K562 (cell line): ENCODE measurements around the gene CENPX. TPM values are rescaled to one million over a fixed set of nuclear protein-coding genes. Genes with fewer than 3 reads are reported as not detected.

Experiments
- ATAC-seq: fragments of 200-7000 bp; cut with Tn5 transposase; 3 replicates; pipeline ENCODE4 v1.9.1; 2020; ENCODE audit warnings: moderate library complexity
- BruUV-seq: library from RNA; stranded (reverse); fragments of 400-500 nt; replicated peaks from 2 replicates; lab custom pipeline; 2021; lab: Mats Ljungman, UMichigan
- CTCF ChIA-PET: fragments of 300-600 bp; formaldehyde crosslinking; extraction: SDS; loops from one replicate; lab custom pipeline; 2021; ENCODE audit warnings: low intra/inter-chr PET ratio; lab: Yijun Ruan, JAX
- POLR2A ChIA-PET: fragments of 300-600, 350-650 bp; sonication (Branson Sonifier 250); formaldehyde crosslinking; extraction: SDS; loops from one replicate; lab custom pipeline; 2021; ENCODE audit warnings: antibody characterized with exemption, inconsistent platforms; lab: Yijun Ruan, JAX
- DNase-seq, 4 experiments: peaks; one replicate each; pipeline versions ENCODE4 v3.0.0 to v3.0.0-alpha.2; 2011 to 2018; ENCODE audit warnings: low spot score in 3 of 4, mixed read lengths in 3 of 4; ENCODE audit errors: extremely low read depth in 1 of 4
- FAIRE-seq: peaks from 2 replicates; lab custom pipeline; 2011; peaks lifted over from hg19 to GRCh38; lab: Jason Lieb, UNC
- H2AFZ ChIP-seq: 2 replicates; pipeline ENCODE4 v1.6.0; 2011; ENCODE audit warnings: low read depth, low read length, control low read depth, inconsistent platforms
- H3K27ac ChIP-seq: fragments of 200-600 bp; 3 replicates; pipeline ENCODE4 v1.8.0; 2011; ENCODE audit warnings: low read depth, mild to moderate bottlenecking, control low read depth, inconsistent platforms, low read length, moderate library complexity, mixed read lengths; ENCODE audit errors: extremely low read depth
- H3K27me3 ChIP-seq, 2 experiments: fragments of 300-600 bp in 1 of 2; 2 replicates in 1 of 2; 3 replicates in 1 of 2; pipeline versions ENCODE4 v1.6.0 to v1.8.0; 2011; ENCODE audit warnings: inconsistent platforms in 2 of 2, low read length in 2 of 2, mild to moderate bottlenecking in 1 of 2, mixed read lengths in 1 of 2, moderate library complexity in 1 of 2; ENCODE audit not compliant: control insufficient read depth in 2 of 2, insufficient read depth in 2 of 2
- H3K36me3 ChIP-seq: fragments of 300-600 bp; 3 replicates; pipeline ENCODE4 v1.8.0; 2011; ENCODE audit warnings: mild to moderate bottlenecking, low read length, inconsistent platforms; ENCODE audit not compliant: control insufficient read depth, insufficient read depth
- H3K4me1 ChIP-seq, 2 experiments: fragments of 200-600 bp in 1 of 2; replicated peaks in 1 of 2; 2 replicates in 1 of 2; 3 replicates in 1 of 2; pipeline versions ENCODE4 v1.5.1 to v1.8.0; 2011; ENCODE audit warnings: inconsistent platforms in 2 of 2, low read length in 2 of 2, mild to moderate bottlenecking in 1 of 2, mixed read lengths in 1 of 2, moderate library complexity in 1 of 2; ENCODE audit not compliant: control insufficient read depth in 2 of 2, insufficient read depth in 2 of 2
- H3K4me2 ChIP-seq: 2 replicates; pipeline ENCODE4 v1.6.1; 2011; ENCODE audit warnings: low read length, control low read depth, inconsistent platforms, mixed read lengths; ENCODE audit not compliant: insufficient read depth
- H3K4me3 ChIP-seq: fragments of 200-600 bp; sonication (generic), shearing (Covaris generic); 2 replicates; pipeline ENCODE4 v1.5.1; 2016; ENCODE audit warnings: control low read depth, inconsistent platforms
- H3K79me2 ChIP-seq: fragments of 200-600 bp; 3 replicates; pipeline ENCODE4 v1.8.0; 2011; ENCODE audit warnings: low read length, inconsistent platforms; ENCODE audit not compliant: control insufficient read depth, insufficient read depth
- H3K9ac ChIP-seq, 2 experiments: 2 replicates each; pipeline versions ENCODE4 v1.6.0 to v1.6.1; 2011; ENCODE audit warnings: low read depth in 2 of 2, low read length in 2 of 2, control low read depth in 1 of 2, inconsistent platforms in 1 of 2, mild to moderate bottlenecking in 1 of 2, mixed read lengths in 1 of 2; ENCODE audit not compliant: insufficient read depth in 1 of 2
- H3K9me1 ChIP-seq: one replicate; pipeline ENCODE4 v1.6.0; 2011; ENCODE audit warnings: inconsistent platforms, mild to moderate bottlenecking, low read length, moderate library complexity; ENCODE audit not compliant: control insufficient read depth, insufficient read depth
- H3K9me3 ChIP-seq: replicated peaks from 2 replicates; pipeline ENCODE4 v1.5.1; 2011; ENCODE audit warnings: low read depth, low read length, inconsistent platforms; ENCODE audit not compliant: control insufficient read depth, insufficient read depth
- H4K20me1 ChIP-seq: replicated peaks from 2 replicates; pipeline ENCODE4 v1.6.1; 2011; ENCODE audit warnings: low read length, inconsistent platforms, mixed read lengths; ENCODE audit not compliant: control insufficient read depth, insufficient read depth
- ELF4 ChIP-seq: fragments of 450-650 bp; formaldehyde crosslinking; IDR thresholded peaks from 2 replicates; pipeline ENCODE4 v1.4.0; 2022; ENCODE audit warnings: missing genetic modification characterization
- HIVEP1 ChIP-seq: fragments of 250-450 bp; sonication (Bioruptor Pico); IDR thresholded peaks from 2 replicates; pipeline ENCODE4 v1.4.0; 2020; ENCODE audit warnings: mild to moderate bottlenecking
- WGBS: fragments of 100-300 bp; shearing (Covaris generic); methylation state at CpG from one replicate; pipeline ENCODE4 v1.1.6; 2016; ENCODE audit warnings: low coverage, mixed read lengths; ENCODE audit not compliant: insufficient coverage; ENCODE audit errors: missing lambda C conversion rate; 5-methylcytosine and 5-hydroxymethylcytosine counted together
- in situ Hi-C: fragments of 300-500 bp; cut with MboI; formaldehyde crosslinking; loops from 4 replicates; pipeline ENCODE4 v1.15.0; 2018; ENCODE audit warnings: inconsistent platforms, mixed read lengths
- intact Hi-C: fragments of 100-400 bp; cut with micrococcal nuclease; formaldehyde crosslinking; loops from 2 replicates; pipeline ENCODE4 v1.14.2; 2022
- polyA plus RNA-seq, 8 experiments: library from polyadenylated mRNA; depleted of rRNA in 4 of 8; stranded (reverse) in 5 of 8; unstranded in 3 of 8; fragments of >200 nt; fragmentation: Nextera tagmentation in 2 of 8; fragmentation: Illumina TruSeq in 1 of 8; extraction: Ambion mirVana in 2 of 8; extraction: Trizol in 1 of 8; gene quantifications; 2 replicates each; pipeline versions ENCODE4 v1.2.1 to v1.2.3, GENCODE V29; 2011 to 2014; ENCODE audit warnings: inconsistent platforms in 1 of 8, missing spikeins in 1 of 8
- total RNA-seq, 7 experiments: library from RNA; depleted of rRNA in 6 of 7; stranded (reverse); fragments of >200 nt in 6 of 7; fragmentation: Illumina TruSeq in 2 of 7; extraction: Trizol in 2 of 7; gene quantifications; 2 replicates each; pipeline versions ENCODE4 v1.2.1 to v1.2.3, GENCODE V29; 2011 to 2021; ENCODE audit warnings: low replicate concordance in 1 of 7
- TF ChIP-seq, protein P1 (sequence below): sonication (generic); formaldehyde crosslinking; IDR thresholded peaks from 2 replicates; pipeline ENCODE4 v1.8.0; 2022; ENCODE audit warnings: mild to moderate bottlenecking, missing genetic modification reagents
- TF ChIP-seq, protein P2 (sequence below): fragments of 450-650 bp; IDR thresholded peaks from 2 replicates; pipeline ENCODE4 v1.6.1; 2018; ENCODE audit not compliant: partially characterized antibody

The CENPX gene
- total and polyA plus RNA-seq, 9 of the 15 experiments (the other 6 are each of a cell fraction or from before 2014, with no cell fraction given): 32.7 to 352 (median 127) TPM

DNA sequence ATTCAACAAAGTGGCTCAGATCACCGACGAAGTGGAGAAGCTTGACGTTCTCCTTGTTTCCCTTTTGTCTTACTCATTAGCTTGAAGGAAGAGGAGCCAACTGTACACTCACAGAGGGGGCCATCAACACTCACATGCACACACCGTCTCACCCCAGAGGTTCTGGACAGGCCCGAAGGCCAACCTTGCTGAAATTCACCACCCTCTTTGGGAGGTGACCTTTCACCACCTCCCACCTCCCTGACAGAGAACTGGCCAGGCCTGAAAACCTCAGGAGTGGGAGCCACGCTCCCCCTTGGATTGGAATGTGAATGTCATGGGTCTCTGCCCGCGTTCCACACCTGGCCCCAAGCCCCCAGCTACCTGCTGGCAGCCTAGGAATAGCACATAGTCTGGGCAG lies 12.8 kb upstream of the CENPX start:
- WGBS: 58% methylated on average over 6 of the region's 8 CpGs
- peaks cover 38% of the 10 kb centered on the region; the same call in 2 of the 3 replicates for H3K36me3 ChIP-seq
- no TSS peak for BruUV-seq
- in situ Hi-C loops: no loop called here
- CTCF ChIA-PET: no interaction called here
- peaks cover 41% of the 10 kb centered on the region for H3K79me2 ChIP-seq
- ATAC-seq (no peak), FAIRE-seq (no peak), DNase-seq (no peak)
- H3K4me1 ChIP-seq: peaks cover 29 to 80% of the 10 kb centered on the region in 2 experiments
- H3K4me2 ChIP-seq: no peak overlapping the region
- H3K4me3 ChIP-seq: no peak overlapping the region
- POLR2A ChIA-PET: interaction anchor here (0.6 to 6.4 kb wide), 6 partner anchors 14 to 93 kb away, joined by 3 to 51 read pairs (median 4); partner anchors contain the start of genes CENPX and LRRC45
- H3K27ac ChIP-seq: peak overlapping the region; percentile 23; the same call in 1 of the 3 replicates
- TF ChIP-seq ELF4 (no peak), HIVEP1 (CRISPR knock-in tag) (no peak)
- TF ChIP-seq, protein P1, sequence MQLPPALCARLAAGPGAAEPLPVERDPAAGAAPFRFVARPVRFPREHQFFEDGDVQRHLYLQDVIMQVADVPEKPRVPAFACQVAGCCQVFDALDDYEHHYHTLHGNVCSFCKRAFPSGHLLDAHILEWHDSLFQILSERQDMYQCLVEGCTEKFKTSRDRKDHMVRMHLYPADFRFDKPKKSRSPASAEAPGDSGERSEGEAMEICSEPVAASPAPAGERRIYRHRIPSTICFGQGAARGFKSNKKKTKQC (CRISPR knock-in tag): no peak
- TF ChIP-seq, protein P2, sequence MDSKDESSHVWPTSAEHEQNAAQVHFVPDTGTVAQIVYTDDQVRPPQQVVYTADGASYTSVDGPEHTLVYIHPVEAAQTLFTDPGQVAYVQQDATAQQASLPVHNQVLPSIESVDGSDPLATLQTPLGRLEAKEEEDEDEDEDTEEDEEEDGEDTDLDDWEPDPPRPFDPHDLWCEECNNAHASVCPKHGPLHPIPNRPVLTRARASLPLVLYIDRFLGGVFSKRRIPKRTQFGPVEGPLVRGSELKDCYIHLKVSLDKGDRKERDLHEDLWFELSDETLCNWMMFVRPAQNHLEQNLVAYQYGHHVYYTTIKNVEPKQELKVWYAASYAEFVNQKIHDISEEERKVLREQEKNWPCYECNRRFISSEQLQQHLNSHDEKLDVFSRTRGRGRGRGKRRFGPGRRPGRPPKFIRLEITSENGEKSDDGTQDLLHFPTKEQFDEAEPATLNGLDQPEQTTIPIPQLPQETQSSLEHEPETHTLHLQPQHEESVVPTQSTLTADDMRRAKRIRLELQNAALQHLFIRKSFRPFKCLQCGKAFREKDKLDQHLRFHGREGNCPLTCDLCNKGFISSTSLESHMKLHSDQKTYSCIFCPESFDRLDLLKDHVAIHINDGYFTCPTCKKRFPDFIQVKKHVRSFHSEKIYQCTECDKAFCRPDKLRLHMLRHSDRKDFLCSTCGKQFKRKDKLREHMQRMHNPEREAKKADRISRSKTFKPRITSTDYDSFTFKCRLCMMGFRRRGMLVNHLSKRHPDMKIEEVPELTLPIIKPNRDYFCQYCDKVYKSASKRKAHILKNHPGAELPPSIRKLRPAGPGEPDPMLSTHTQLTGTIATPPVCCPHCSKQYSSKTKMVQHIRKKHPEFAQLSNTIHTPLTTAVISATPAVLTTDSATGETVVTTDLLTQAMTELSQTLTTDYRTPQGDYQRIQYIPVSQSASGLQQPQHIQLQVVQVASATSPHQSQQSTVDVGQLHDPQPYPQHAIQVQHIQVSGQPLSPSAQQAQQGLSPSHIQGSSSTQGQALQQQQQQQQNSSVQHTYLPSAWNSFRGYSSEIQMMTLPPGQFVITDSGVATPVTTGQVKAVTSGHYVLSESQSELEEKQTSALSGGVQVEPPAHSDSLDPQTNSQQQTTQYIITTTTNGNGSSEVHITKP: peak; percentile 92
- no peak overlapping the region for H2AFZ ChIP-seq
- H3K9ac ChIP-seq: peak overlapping the region in 1 of 2 experiments; percentile 97; a peak in 3 of 4 replicates
- H3K9me3 ChIP-seq: no peaks in the 10 kb centered on the region
- H3K9me1 ChIP-seq: peaks cover 6% of the 10 kb centered on the region
- intact Hi-C loops: loop anchor here (10.0 kb wide), 1 partner anchor 309 kb away; no protein-coding TSS in a partner anchor
- H4K20me1 ChIP-seq: peaks cover 21% of the 10 kb centered on the region; the same call in 1 of the 2 replicates
- H3K27me3 ChIP-seq: no peaks in the 10 kb centered on the region
